ENCODE data around the gene TRAPPC12. TPM values are rescaled to one million over a fixed set of nuclear protein-coding genes. Genes with fewer than 3 reads are reported as not detected.
A peak's percentile ranks its signal among the peaks of the same experiment; 100 is the strongest.

TRAPPC12 gene
- total RNA-seq, 2 donors from 2014 or later, result 98.2 to 103 TPM

- H3K27me3 Mint-ChIP-seq (ENCODE audit: insufficient read depth), result no peaks in the 10 kb centered on the region
- H3K27me3 ChIP-seq (ENCODE audit: control insufficient read depth, insufficient read depth, low read length, poor library complexity, severe bottlenecking), result no peaks in the 10 kb centered on the region
- H3K27ac Mint-ChIP-seq, result no peak overlapping the region
- H3K9me3 ChIP-seq (ENCODE audit: control insufficient read depth, low read length), result no peaks in the 10 kb centered on the region
- WGBS, 2 experiments (ENCODE audit: insufficient coverage in 1 of 2, insufficient read length in 1 of 2), result 80 to 89% methylated on average over 4 to 6 of the region's 6 CpGs
- peak overlapping the region; percentile 95 for H3K4me3 ChIP-seq (ENCODE audit: low read length)
- TF ChIP-seq, protein P1, sequence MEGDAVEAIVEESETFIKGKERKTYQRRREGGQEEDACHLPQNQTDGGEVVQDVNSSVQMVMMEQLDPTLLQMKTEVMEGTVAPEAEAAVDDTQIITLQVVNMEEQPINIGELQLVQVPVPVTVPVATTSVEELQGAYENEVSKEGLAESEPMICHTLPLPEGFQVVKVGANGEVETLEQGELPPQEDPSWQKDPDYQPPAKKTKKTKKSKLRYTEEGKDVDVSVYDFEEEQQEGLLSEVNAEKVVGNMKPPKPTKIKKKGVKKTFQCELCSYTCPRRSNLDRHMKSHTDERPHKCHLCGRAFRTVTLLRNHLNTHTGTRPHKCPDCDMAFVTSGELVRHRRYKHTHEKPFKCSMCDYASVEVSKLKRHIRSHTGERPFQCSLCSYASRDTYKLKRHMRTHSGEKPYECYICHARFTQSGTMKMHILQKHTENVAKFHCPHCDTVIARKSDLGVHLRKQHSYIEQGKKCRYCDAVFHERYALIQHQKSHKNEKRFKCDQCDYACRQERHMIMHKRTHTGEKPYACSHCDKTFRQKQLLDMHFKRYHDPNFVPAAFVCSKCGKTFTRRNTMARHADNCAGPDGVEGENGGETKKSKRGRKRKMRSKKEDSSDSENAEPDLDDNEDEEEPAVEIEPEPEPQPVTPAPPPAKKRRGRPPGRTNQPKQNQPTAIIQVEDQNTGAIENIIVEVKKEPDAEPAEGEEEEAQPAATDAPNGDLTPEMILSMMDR (conservative IDR thresholded peaks at IDR 0.05), result no peak
- peaks cover 8% of the 10 kb centered on the region for H3K36me3 ChIP-seq (ENCODE audit: control insufficient read depth, insufficient read depth, low read length)
- peak overlapping the region; percentile 81 for H3K9ac ChIP-seq (ENCODE audit: extremely low read depth, low read length, poor library complexity, severe bottlenecking)
- no peak for DNase-seq
- H3K4me3 Mint-ChIP-seq, result peak overlapping the region; percentile 95
- peaks cover 14% of the 10 kb centered on the region for H3K4me1 Mint-ChIP-seq
- H3K36me3 Mint-ChIP-seq (ENCODE audit: low read depth), result peaks cover 12% of the 10 kb centered on the region
- H3K9me3 Mint-ChIP-seq, result peaks cover 16% of the 10 kb centered on the region
- peaks cover 4% of the 10 kb centered on the region for H3K4me1 ChIP-seq (ENCODE audit: control insufficient read depth, insufficient read depth, low read length)
- H3K27ac ChIP-seq (ENCODE audit: low read depth, low read length), result no peak overlapping the region
Measured at GRCh38 chr2:3376821-3377220, 2.7 kb upstream of the TRAPPC12 start.

GRCh38 chr2:3377279-3377611 is 2.2 kb upstream of the TRAPPC12 start:
- peaks cover 16% of the 10 kb centered on the region for H3K9me3 Mint-ChIP-seq
- peak overlapping the region; percentile 95 for H3K4me3 ChIP-seq (ENCODE audit: low read length)
- H3K4me3 Mint-ChIP-seq, result peak overlapping the region; percentile 95
- H3K4me1 Mint-ChIP-seq, result peaks cover 14% of the 10 kb centered on the region
- H3K27me3 ChIP-seq (ENCODE audit: control insufficient read depth, insufficient read depth, low read length, poor library complexity, severe bottlenecking), result no peaks in the 10 kb centered on the region
- peak overlapping the region; percentile 81 for H3K9ac ChIP-seq (ENCODE audit: extremely low read depth, low read length, poor library complexity, severe bottlenecking)
- peak overlapping the region; percentile 97 for H3K27ac Mint-ChIP-seq
- no peaks in the 10 kb centered on the region for H3K27me3 Mint-ChIP-seq (ENCODE audit: insufficient read depth)
- no peaks in the 10 kb centered on the region for H3K9me3 ChIP-seq (ENCODE audit: control insufficient read depth, low read length)
- H3K27ac ChIP-seq (ENCODE audit: low read depth, low read length), result peak overlapping the region; percentile 60
- H3K36me3 Mint-ChIP-seq (ENCODE audit: low read depth), result peaks cover 14% of the 10 kb centered on the region
- H3K4me1 ChIP-seq (ENCODE audit: control insufficient read depth, insufficient read depth, low read length), result peaks cover 4% of the 10 kb centered on the region
- WGBS, 2 experiments (ENCODE audit: insufficient coverage in 1 of 2, insufficient read length in 1 of 2), result 2 to 3% methylated on average over 5 to 8 of the region's 8 CpGs
- DNase-seq, result no peak
- H3K36me3 ChIP-seq (ENCODE audit: control insufficient read depth, insufficient read depth, low read length), result peaks cover 10% of the 10 kb centered on the region
- TF ChIP-seq, protein P1 (conservative IDR thresholded peaks at IDR 0.05), result no peak

DNA sequence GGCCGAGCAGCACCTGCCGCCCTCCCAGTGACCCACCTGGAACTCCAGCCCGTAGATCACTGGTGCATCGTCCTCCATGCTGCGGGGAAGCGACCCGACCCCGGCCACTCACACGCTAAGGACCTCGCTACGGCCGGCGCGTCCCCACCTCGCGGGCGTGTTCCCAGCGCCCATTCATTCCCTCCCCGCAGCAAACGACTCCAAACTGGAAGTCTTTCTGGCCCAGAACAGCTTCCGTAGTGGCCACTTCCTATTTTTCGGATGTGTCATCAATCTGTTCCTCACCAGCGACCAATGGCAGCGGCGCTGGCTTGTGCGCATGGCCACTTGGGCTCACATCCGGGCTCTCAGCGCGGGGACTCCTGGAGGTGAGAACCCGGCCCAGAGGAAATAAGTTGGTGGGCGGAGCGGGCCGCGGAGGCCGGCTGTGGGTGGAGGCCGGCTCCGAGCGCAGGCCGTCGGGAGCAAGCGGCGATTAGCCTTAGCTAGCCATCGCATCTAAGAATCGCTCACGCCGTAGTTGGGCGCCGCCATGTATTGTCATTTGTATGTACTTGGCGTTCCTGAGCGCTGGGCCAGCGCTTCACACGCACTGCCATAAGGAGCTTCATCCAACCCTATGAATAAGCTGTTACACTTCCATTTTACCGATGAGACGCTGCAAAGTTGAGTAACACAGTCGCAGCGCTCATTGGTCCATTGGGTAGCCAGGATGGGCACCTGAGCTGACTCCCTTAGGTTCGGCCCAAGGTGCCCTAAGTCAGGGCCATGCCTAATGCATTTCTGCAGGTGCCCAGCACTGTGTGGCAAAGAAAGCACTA is 1.7 kb upstream of the TRAPPC12 start, which contains the start of gene EIPR1:
Gene EIPR1, minus strand, starts transcription at position 207 of the 821 bp plus-strand sequence. Its CDS starts 129 bp downstream, at position 78.
- Mint-ChIP-seq H3K36me3 (ENCODE audit: low read depth) (peaks cover 19% of the 10 kb centered on the region), H3K27ac (peak within 1 kb of the TSS; percentile 97), H3K4me3 (peak within 1 kb of the TSS; percentile 95), H3K4me1 (peaks cover 14% of the 10 kb centered on the region), H3K9me3 (peaks cover 16% of the 10 kb centered on the region), H3K27me3 (ENCODE audit: insufficient read depth) (no peaks in the 10 kb centered on the region)
- H3K36me3 ChIP-seq (ENCODE audit: control insufficient read depth, insufficient read depth, low read length), result peaks cover 16% of the 10 kb centered on the region
- TF ChIP-seq, protein P1 (conservative IDR thresholded peaks at IDR 0.05), result no peak
- H3K9ac ChIP-seq (ENCODE audit: extremely low read depth, low read length, poor library complexity, severe bottlenecking), result peak within 1 kb of the TSS; percentile 81
- peak within 1 kb of the TSS; percentile 63 for H3K27ac ChIP-seq (ENCODE audit: low read depth, low read length)
- peak within 1 kb of the TSS; percentile 95 for H3K4me3 ChIP-seq (ENCODE audit: low read length)
- no peaks in the 10 kb centered on the region for H3K27me3 ChIP-seq (ENCODE audit: control insufficient read depth, insufficient read depth, low read length, poor library complexity, severe bottlenecking)
- peak; percentile 100 for DNase-seq
- peaks cover 4% of the 10 kb centered on the region for H3K4me1 ChIP-seq (ENCODE audit: control insufficient read depth, insufficient read depth, low read length)
- H3K9me3 ChIP-seq (ENCODE audit: control insufficient read depth, low read length), result no peaks in the 10 kb centered on the region
- WGBS, 2 experiments (ENCODE audit: insufficient coverage in 1 of 2, insufficient read length in 1 of 2), result 4 to 5% methylated on average over 37 to 57 of the region's 57 CpGs
